C4-2B (cell line): ENCODE data around the gene ZNF780B.

Source experiments
- H3K27ac ChIP-seq: fragments of 450-650 bp; 2 replicates; pipeline ENCODE4 v1.5.1; 2017
- ZFX ChIP-seq: fragments of 450-650 bp; IDR thresholded peaks from 2 replicates; pipeline ENCODE4 v1.6.1; 2017
- TF ChIP-seq, protein P1 (sequence below): fragments of 450-650 bp; conservative IDR thresholded peaks from 2 replicates; pipeline ENCODE4 v1.5.1; 2017; ENCODE audit warnings: mild to moderate bottlenecking

Gene ZNF780B

DNA sequence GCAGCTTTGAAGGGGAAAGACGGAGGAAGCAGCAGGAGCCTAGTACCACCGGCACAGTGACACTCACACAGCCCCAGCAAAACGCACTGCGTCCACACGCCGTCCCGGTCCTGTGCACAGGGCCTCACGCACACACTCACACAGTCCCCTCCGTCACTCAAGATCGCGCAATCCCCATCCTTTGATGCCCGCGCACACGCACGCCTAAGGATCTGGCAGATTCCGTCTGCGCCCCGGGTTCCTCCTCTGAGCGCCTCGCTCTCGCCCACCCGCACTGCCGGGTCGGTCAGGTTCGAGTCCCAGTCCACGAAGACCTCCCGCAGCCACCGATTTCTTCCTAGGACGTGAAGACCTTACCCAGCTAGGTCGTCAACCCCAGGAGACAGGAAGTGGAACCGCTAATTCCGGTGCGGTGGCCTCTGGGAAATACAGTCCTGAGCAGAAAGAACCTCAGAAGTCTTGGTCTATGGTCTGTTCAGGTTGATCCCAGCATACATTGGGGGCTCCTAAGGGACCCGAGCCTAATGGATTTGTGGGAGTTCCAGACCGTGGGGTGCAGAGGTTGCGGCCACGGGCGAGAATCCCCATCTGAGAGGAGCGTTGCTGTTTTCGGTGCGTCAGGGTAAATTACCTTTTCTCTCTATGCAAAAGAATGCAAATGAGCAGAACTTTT, at the start of gene ZNF780B:
TSS of gene ZNF780B (minus strand) at position 400 of the 673 bp plus-strand sequence. CDS start 5,899 bp downstream, outside the sequence.
- H3K27ac ChIP-seq: peak within 1 kb of the TSS; percentile 67
- TF ChIP-seq, protein P1, sequence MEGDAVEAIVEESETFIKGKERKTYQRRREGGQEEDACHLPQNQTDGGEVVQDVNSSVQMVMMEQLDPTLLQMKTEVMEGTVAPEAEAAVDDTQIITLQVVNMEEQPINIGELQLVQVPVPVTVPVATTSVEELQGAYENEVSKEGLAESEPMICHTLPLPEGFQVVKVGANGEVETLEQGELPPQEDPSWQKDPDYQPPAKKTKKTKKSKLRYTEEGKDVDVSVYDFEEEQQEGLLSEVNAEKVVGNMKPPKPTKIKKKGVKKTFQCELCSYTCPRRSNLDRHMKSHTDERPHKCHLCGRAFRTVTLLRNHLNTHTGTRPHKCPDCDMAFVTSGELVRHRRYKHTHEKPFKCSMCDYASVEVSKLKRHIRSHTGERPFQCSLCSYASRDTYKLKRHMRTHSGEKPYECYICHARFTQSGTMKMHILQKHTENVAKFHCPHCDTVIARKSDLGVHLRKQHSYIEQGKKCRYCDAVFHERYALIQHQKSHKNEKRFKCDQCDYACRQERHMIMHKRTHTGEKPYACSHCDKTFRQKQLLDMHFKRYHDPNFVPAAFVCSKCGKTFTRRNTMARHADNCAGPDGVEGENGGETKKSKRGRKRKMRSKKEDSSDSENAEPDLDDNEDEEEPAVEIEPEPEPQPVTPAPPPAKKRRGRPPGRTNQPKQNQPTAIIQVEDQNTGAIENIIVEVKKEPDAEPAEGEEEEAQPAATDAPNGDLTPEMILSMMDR: no peak
- peak; percentile 8; the same call in 1 of the 2 replicates for TF ChIP-seq ZFX

GRCh38 chr19:40104754-40105153, 48.7 kb upstream of the ZNF780B start:
- H3K27ac ChIP-seq: no peak overlapping the region
- TF ChIP-seq, protein P1: no peak
- TF ChIP-seq ZFX: no peak

- no peak overlapping the region for H3K27ac ChIP-seq
- TF ChIP-seq ZFX: no peak
- TF ChIP-seq, protein P1: no peak
Measured at GRCh38 chr19:40103600-40103999, 47.6 kb upstream of the ZNF780B start.

- H3K27ac ChIP-seq: no peak overlapping the region
- TF ChIP-seq, protein P1: no peak
- TF ChIP-seq ZFX: no peak
Measured at GRCh38 chr19:40101813-40102212, 45.8 kb upstream of the ZNF780B start.

GRCh38 chr19:40093416-40093815, 37.4 kb upstream of the ZNF780B start:
- TF ChIP-seq ZFX: no peak
- TF ChIP-seq, protein P1: no peak

DNA sequence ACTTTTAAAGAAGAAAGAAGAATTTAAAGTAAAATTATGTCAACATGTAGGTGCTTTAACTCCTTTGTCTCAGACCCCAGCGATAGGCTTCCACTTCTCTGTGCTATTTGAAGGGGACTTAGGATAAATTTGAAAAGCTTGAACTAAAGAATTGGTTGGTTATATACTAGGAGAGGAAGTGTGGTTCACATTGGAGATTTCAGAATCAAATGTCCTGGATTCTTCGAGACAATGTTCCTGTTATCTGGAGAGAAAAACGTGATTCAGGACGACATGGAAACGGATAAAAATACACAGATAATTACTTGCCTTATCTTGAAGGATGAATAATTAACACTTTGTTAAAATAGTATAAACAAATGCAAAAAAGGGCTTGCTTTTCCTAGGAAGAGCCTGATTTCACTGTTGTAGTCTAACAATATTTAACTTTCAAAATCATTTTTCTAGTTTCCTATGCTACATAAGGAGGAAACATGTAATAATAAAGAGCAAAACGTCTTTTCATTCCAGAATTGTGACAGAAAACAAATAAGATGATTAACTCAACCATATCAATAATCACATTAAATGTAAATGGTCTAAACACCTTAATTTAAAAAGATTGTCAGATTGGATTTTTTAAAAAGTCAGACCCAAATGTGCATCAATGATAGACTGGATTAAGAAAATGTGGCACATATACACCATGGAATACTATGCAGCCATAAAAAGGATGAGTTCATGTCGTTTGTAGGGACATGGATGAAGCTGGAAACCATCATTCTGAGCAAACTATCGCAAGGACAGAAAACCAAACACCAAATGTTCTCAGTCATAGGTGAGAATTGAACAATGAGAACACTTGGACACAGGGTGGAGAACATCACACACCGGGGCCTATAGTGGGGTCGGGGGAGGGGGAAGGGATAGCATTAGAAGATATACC, 35.4 kb upstream of the ZNF780B start:
- H3K27ac ChIP-seq: peak overlapping the region; percentile 92
- TF ChIP-seq, protein P1: no peak
- TF ChIP-seq ZFX: no peak

More at GRCh38 chr19:40093416-40093815, 37.4 kb upstream of the ZNF780B start:
- H3K27ac ChIP-seq: no peak overlapping the region
